Upper lobe of left lung (tissue), 6 donors: Measurements from ENCODE around the gene ARHGAP21. TPM values are rescaled to one million over a fixed set of nuclear protein-coding genes. Genes with fewer than 3 reads are reported as not detected.

Experiments used
- ATAC-seq, 2 donors: fragments of 200-7000 bp; cut with Tn5 transposase; one replicate each; pipeline ENCODE4 v1.9.1; 2022; ENCODE audit warnings: mild to moderate bottlenecking in 2 of 2, moderate library complexity in 2 of 2; ENCODE audit not compliant: low FRiP score in 2 of 2
- DNase-seq, 2 donors: peaks; one replicate each; pipeline ENCODE4 v3.0.0-alpha.2; 2019 to 2020
- H3K27ac ChIP-seq, 4 donors: fragments of 200-600 bp; sonication (generic); one replicate each; pipeline ENCODE4 v1.5.1; 2016 to 2019
- H3K27me3 ChIP-seq, 4 donors: fragments of 200-600 bp; sonication (generic); one replicate each; pipeline ENCODE4 v1.5.1; 2017 to 2019
- H3K36me3 ChIP-seq, 4 donors: fragments of 200-600 bp; sonication (generic); one replicate each; pipeline ENCODE4 v1.5.1; 2016 to 2019
- H3K4me1 ChIP-seq, 4 donors: fragments of 200-600 bp; sonication (generic); one replicate each; pipeline ENCODE4 v1.5.1; 2018 to 2019
- H3K4me3 ChIP-seq, 4 donors: fragments of 200-600 bp; sonication (generic); one replicate each; pipeline ENCODE4 v1.5.1; 2017 to 2019; ENCODE audit warnings: mild to moderate bottlenecking in 2 of 4, moderate library complexity in 1 of 4
- H3K9me3 ChIP-seq, 4 donors: fragments of 200-600 bp; sonication (generic); one replicate each; pipeline ENCODE4 v1.5.1; 2018 to 2019
- EP300 ChIP-seq, 4 donors: sonication (generic); formaldehyde crosslinking; IDR thresholded peaks; one replicate each; pipeline ENCODE4 v1.5.1; 2017; ENCODE audit warnings: antibody characterized with exemption in 4 of 4, control low read depth in 2 of 4
- POLR2A ChIP-seq, 4 donors: fragments of 450-650 bp; IDR thresholded peaks; one replicate each; pipeline ENCODE4 v1.5.1; 2016 to 2017; ENCODE audit warnings: antibody characterized with exemption in 4 of 4, mild to moderate bottlenecking in 2 of 4
- POLR2AphosphoS5 ChIP-seq, 2 donors: sonication (generic); formaldehyde crosslinking; IDR thresholded peaks; one replicate each; pipeline ENCODE4 v1.5.1; 2017; ENCODE audit warnings: antibody characterized with exemption in 2 of 2
- WGBS, 2 donors: methylation state at CpG; one replicate each; pipeline ENCODE4 v1.1.5; 2017 to 2018; 5-methylcytosine and 5-hydroxymethylcytosine counted together
- total RNA-seq, 6 donors: library from RNA; depleted of rRNA in 4 of 6; stranded (reverse); fragments of >200 nt in 4 of 6; gene quantifications; one replicate each; pipeline versions ENCODE4 v1.1.0 to v1.2.1, GENCODE V29; 2016 to 2021
- TF ChIP-seq, protein P1 (sequence below), 6 experiments: fragments of 450-650 bp in 4 of 6; fragments of 200-600 bp in 2 of 6; sonication (generic) in 2 of 6; IDR thresholded peaks; one replicate each; pipeline ENCODE4 v1.5.1; 2016 to 2019; ENCODE audit warnings: antibody characterized with exemption in 6 of 6
- donor health status: DM: no; HTN: no; CAD: no; lungs with moderate emphysema.
- donor health status: DM: no; HTN: yes; CAD: no; lungs with severe emphysema.

The ARHGAP21 gene
- total RNA-seq, 6 donors from 2014 or later: 63.9 to 88.8 (median 73.5) TPM

DNA sequence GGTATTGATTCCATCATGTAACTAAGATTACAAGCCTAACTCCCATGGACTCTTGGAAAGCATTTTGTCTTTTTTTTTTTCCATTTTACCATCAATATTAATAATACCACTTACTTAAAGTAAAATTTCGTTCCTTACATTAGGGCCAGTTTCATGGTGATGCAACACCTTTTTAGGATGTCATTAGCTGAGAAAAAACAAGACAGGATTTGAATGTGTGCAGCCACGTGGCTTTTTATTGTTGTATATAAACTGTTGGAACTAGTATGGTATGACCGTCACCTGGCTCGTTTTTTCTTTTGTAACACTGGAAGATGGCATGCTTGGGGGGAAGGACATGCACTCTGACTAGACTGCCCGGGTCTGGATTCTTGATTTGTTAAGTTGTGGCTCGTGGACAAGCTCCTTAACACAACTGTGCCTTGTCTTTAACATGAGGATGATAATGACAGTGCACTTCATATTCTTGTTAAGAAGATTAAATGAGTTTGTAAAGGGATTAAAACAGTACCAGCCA lies 42.1 kb downstream of the ARHGAP21 start:
- DNase-seq (no peak), ATAC-seq (no peak)
- Histone ChIP-seq H3K4me1 (peaks cover 3 to 14% (median 12%) of the 10 kb centered on the region in 4 donors), H3K36me3 (peaks cover 0 to 2% (median 0%) of the 10 kb centered on the region in 4 donors), H3K4me3 (no peak overlapping the region), H3K27me3 (no peaks in the 10 kb centered on the region), H3K27ac (no peak overlapping the region), H3K9me3 (no peaks in the 10 kb centered on the region)
- 57 to 63% methylated on average over 6 of the region's 6 CpGs for WGBS, 2 donors
- TF ChIP-seq POLR2A (IDR thresholded peaks at IDR 0.05): no peak
- TF ChIP-seq EP300 (IDR thresholded peaks at IDR 0.05): no peak

DNA sequence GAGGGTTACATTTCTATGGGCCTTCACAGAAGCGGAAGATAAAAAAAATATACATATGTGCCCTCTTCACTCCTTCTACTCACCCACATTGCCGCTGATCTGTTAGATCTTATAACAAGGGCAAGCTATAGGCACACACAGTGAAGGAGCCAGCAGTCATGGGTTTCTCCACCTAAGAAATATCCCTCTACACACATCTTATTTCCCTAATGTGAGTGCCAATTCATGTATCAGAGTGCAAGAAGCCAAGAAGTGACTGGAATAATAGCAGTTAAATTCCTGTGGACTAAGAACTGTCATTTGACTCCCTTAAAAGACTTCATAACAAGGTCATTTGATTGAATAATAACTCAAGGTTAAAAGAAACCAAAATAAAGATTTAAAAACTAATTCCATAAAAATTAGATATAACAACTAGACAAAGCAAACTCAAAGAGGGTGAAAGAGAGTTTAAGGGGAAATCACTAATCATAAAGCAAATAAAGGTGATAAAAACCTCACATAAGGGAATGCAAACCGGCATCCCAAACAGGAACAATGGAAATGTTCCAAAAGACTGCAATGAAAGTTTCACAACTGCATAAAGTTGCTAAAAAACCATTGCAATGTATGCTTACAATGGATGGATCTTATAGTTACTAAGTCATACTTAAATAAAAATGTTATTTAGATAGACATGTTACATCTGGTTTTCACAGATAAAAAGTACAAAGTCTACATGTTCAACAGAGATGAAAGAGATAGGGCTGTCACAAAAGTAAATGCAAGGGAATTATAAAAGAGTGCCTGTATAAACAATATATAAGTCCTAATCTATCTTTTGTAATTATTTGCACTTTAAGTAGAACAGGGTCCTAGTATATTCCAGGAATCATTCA lies 42.8 kb downstream of the ARHGAP21 start:
- ATAC-seq (no peak), DNase-seq (no peak)
- H3K9me3 ChIP-seq: no peaks in the 10 kb centered on the region
- no peak overlapping the region for H3K4me3 ChIP-seq
- no peaks in the 10 kb centered on the region for H3K27me3 ChIP-seq
- H3K36me3 ChIP-seq: peaks cover 0 to 2% (median 0%) of the 10 kb centered on the region in 4 donors
- TF ChIP-seq POLR2AphosphoS5 (IDR thresholded peaks at IDR 0.05) (no peak), POLR2A (IDR thresholded peaks at IDR 0.05) (no peak), EP300 (IDR thresholded peaks at IDR 0.05) (no peak)
- TF ChIP-seq, protein P1, sequence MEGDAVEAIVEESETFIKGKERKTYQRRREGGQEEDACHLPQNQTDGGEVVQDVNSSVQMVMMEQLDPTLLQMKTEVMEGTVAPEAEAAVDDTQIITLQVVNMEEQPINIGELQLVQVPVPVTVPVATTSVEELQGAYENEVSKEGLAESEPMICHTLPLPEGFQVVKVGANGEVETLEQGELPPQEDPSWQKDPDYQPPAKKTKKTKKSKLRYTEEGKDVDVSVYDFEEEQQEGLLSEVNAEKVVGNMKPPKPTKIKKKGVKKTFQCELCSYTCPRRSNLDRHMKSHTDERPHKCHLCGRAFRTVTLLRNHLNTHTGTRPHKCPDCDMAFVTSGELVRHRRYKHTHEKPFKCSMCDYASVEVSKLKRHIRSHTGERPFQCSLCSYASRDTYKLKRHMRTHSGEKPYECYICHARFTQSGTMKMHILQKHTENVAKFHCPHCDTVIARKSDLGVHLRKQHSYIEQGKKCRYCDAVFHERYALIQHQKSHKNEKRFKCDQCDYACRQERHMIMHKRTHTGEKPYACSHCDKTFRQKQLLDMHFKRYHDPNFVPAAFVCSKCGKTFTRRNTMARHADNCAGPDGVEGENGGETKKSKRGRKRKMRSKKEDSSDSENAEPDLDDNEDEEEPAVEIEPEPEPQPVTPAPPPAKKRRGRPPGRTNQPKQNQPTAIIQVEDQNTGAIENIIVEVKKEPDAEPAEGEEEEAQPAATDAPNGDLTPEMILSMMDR (IDR thresholded peaks at IDR 0.05): no peak
- peaks cover 0 to 14% (median 10%) of the 10 kb centered on the region in 4 donors for H3K4me1 ChIP-seq
- H3K27ac ChIP-seq: no peak overlapping the region
- 62 to 67% methylated on average over 3 of the region's 3 CpGs for WGBS, 2 donors

DNA sequence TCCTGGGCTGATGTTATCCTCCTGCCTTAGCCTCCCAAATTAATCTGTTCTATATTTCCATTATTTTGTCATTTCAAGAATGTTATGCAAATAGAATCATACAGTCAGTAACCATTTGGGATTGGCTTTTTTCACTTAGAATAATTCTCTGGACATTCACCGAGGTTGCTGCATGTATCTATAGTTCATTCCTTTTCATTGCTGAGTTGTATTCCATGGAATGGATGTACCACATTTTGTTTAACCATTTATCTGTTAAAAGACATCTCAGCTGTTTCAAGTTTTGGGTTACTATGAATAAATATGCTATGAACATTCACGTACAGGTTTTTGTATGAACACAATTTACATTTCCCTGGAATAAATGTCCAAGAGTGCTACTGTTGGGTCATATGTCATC lies 44.9 kb downstream of the ARHGAP21 start:
- H3K4me3 ChIP-seq: no peak overlapping the region
- no peaks in the 10 kb centered on the region for H3K9me3 ChIP-seq
- 95 to 97% methylated on average over 2 of the region's 2 CpGs for WGBS, 2 donors
- H3K27me3 ChIP-seq: no peaks in the 10 kb centered on the region
- TF ChIP-seq POLR2AphosphoS5 (IDR thresholded peaks at IDR 0.05): no peak
- no peak for TF ChIP-seq EP300 (IDR thresholded peaks at IDR 0.05)
- TF ChIP-seq, protein P1 (IDR thresholded peaks at IDR 0.05): no peak
- no peak for TF ChIP-seq POLR2A (IDR thresholded peaks at IDR 0.05)
- H3K36me3 ChIP-seq: peaks cover 0 to under 1% (median 0%) of the 10 kb centered on the region in 4 donors
- peaks cover 0 to 14% (median 10%) of the 10 kb centered on the region in 4 donors for H3K4me1 ChIP-seq
- no peak overlapping the region for H3K27ac ChIP-seq
- DNase-seq: no peak
- ATAC-seq: no peak

DNA sequence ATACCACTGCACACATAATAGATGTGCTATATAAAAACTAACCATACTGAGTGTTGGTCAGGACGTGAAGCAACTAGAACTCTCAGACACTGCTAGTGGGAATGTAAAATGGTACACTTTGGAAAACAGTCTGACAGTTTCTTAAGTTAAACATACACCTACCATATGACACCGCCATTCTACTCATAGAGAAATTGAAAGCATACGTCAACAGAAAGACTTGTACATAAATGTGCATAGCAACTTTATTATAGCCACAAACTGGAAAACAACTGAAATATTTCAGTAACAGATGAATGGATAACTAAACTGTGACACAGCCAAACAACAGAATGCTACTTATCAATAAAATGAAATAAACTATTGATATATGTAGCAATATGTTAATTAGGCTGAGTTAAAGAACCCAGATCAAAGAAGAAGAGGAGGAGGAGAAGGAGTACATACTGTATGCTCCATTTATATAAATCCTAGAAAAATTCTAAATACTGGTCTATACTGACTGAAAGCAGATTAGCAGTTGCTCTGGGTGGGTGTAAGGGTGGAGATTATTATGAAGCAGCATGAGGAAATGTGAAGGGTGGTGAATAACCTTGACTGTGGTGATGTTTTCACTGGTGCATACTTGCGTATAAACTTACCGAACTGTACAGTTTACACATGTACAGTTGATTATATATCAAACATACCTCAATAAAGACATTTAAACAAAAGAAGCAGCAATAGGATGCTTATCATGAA lies 48.6 kb downstream of the ARHGAP21 start:
- H3K27ac ChIP-seq: no peak overlapping the region
- WGBS, 2 donors: 83 to 93% methylated on average over 5 of the region's 5 CpGs

More for the DNA sequence above, 48.6 kb downstream of the ARHGAP21 start:
- no peak for TF ChIP-seq POLR2AphosphoS5 (IDR thresholded peaks at IDR 0.05)
- TF ChIP-seq POLR2A (IDR thresholded peaks at IDR 0.05): no peak
- TF ChIP-seq, protein P1 (IDR thresholded peaks at IDR 0.05): no peak
- TF ChIP-seq EP300 (IDR thresholded peaks at IDR 0.05): no peak
- no peak for ATAC-seq
- H3K36me3 ChIP-seq: no peaks in the 10 kb centered on the region
- H3K4me3 ChIP-seq: no peak overlapping the region
- DNase-seq: no peak
- no peaks in the 10 kb centered on the region for H3K9me3 ChIP-seq
- H3K4me1 ChIP-seq: no peaks in the 10 kb centered on the region
- no peaks in the 10 kb centered on the region for H3K27me3 ChIP-seq
